ENCODE results near the gene BMS1.
"Not testable (repeated sequence)": the region's sequence is repeated elsewhere in the genome, so short reads cannot be mapped to it uniquely, and the experiment has no call there.

Gene BMS1

GRCh38 chr10:42782446-42783180 lies at the start of gene BMS1:
TSS of gene BMS1 (plus strand) at chr10:42782795. CDS start at chr10:42784395, 1,600 bp downstream.
- no peak for FAIRE-seq

- no peak for FAIRE-seq
Observed at GRCh38 chr10:42734536-42734935, 48.1 kb upstream of the BMS1 start.

- FAIRE-seq: no peak
Observed at GRCh38 chr10:42738679-42739078, 43.9 kb upstream of the BMS1 start.

GRCh38 chr10:42741536-42741935 lies 41.1 kb upstream of the BMS1 start:
- not testable (repeated sequence) for FAIRE-seq

GRCh38 chr10:42743697-42744096 lies 38.9 kb upstream of the BMS1 start:
- FAIRE-seq: no peak

- FAIRE-seq: no peak
Observed at GRCh38 chr10:42744134-42744701, 38.4 kb upstream of the BMS1 start.

GRCh38 chr10:42753126-42753506 lies 29.5 kb upstream of the BMS1 start:
- no peak for FAIRE-seq

GRCh38 chr10:42753507-42754154 lies 29.0 kb upstream of the BMS1 start:
- FAIRE-seq: no peak

- FAIRE-seq: no peak
Observed at GRCh38 chr10:42754155-42755027, 28.2 kb upstream of the BMS1 start.

GRCh38 chr10:42755028-42755451 lies 27.6 kb upstream of the BMS1 start:
- no peak for FAIRE-seq

GRCh38 chr10:42755556-42756093 lies 27.0 kb upstream of the BMS1 start:
- FAIRE-seq: no peak

- FAIRE-seq: no peak
Observed at GRCh38 chr10:42767906-42768305, 14.7 kb upstream of the BMS1 start.

GRCh38 chr10:42768581-42769152 lies 13.9 kb upstream of the BMS1 start:
- FAIRE-seq: no peak

GRCh38 chr10:42769173-42769572 lies 13.4 kb upstream of the BMS1 start:
- no peak for FAIRE-seq

- FAIRE-seq: no peak
Observed at GRCh38 chr10:42769673-42770072, 12.9 kb upstream of the BMS1 start.

- FAIRE-seq: no peak
Observed at GRCh38 chr10:42776681-42777080, 5.9 kb upstream of the BMS1 start.

- FAIRE-seq: no peak
Observed at GRCh38 chr10:42780456-42780855, 2.1 kb upstream of the BMS1 start.

- FAIRE-seq: no peak
Observed at GRCh38 chr10:42781893-42782445, 626 bp upstream of the BMS1 start.

- no peak for FAIRE-seq
Observed at GRCh38 chr10:42783181-42783549, 570 bp downstream of the BMS1 start.

- no peak for FAIRE-seq
Observed at GRCh38 chr10:42785759-42786158, 3.2 kb downstream of the BMS1 start.

GRCh38 chr10:42790835-42791234 lies 8.2 kb downstream of the BMS1 start:
- FAIRE-seq: no peak

- FAIRE-seq: no peak
Observed at GRCh38 chr10:42795701-42796100, 13.1 kb downstream of the BMS1 start.
